Muscle of back (tissue), 11 donors: Measurements from ENCODE around the gene NPIPA8. TPM values are rescaled to one million over a fixed set of nuclear protein-coding genes. Genes with fewer than 3 reads are reported as not detected.
"Not testable (repeated sequence)": the region's sequence is repeated elsewhere in the genome, so short reads cannot be mapped to it uniquely, and the experiment has no call there.

Experiments
- DNase-seq, 3 donors: peaks; one replicate each; pipeline versions ENCODE4 v3.0.0 to v3.0.0-alpha.2; 2013
- polyA plus RNA-seq, 10 donors: library from polyadenylated mRNA; unstranded; fragments of 120-200 nt; gene quantifications; one replicate each; pipeline ENCODE4 v1.2.1, GENCODE V29; 2013; ENCODE audit not compliant: insufficient read length in 10 of 10

NPIPA8 gene
- polyA plus RNA-seq, 10 donors: 0.67 to 33.9 (median 1.8) TPM

DNA sequence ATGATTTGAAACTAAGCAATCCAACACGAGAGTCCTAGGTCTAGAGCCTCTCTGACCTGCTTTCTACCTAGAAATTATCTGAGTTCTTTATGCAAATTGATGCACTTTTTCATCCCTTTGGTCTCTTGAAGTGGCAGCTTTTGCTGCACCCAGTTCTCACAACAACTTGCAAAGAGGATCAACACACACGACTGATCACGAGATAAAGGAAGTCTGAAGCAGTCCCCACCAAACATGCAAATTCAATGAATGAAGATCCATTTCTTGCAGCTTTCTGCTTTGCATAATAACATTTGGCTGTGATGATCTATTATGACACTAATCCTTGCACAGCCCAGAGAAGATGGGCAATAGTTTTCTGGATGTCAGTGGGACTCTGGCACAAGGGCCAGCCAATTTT lies 56.2 kb downstream of the NPIPA8 start:
- not testable (repeated sequence) for DNase-seq

DNA sequence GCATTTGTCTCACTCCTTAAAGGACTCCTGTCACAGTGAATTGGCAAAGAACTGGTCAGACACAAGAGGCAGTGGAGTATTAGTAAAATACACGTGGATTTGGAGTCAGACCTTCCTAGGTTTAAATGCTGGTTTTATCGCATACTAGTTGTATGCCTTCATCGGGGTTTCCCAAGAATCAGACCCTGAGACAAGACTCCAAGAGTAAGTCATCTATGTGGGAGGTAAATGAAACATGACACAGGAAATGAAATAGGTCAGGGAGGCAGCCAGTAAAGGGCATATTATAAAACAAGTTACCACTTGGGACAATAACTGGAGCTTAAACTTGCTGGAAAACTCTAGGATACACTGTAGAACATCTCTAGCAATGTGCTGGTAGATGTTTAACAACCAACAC lies 59.8 kb downstream of the NPIPA8 start:
- not testable (repeated sequence) for DNase-seq

DNA sequence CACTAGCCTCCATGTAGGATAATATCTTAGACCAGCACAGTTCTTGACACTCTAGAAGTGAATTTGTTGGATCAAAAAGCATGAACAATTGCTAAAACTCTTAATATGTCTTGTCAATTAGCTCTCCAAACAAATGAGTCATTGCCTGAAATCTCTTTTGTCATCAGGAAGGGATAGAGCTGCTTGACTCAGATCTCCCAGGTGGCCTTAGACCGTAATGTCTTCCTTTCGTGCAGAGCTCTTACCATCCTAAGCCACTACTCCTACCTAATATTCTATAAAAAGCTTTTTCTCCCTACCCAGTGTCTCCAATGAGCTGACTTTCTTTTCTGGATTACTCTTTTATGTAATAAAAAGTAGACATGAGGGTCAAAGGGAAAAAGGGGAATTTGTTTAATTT lies 66.4 kb downstream of the NPIPA8 start:
- DNase-seq: not testable (repeated sequence)

Other genes starting within 250 kb of the NPIPA8 start
- 10 to 100 TPM; 29.4 to 95.6 (median 61.7) TPM for gene NOMO2, start 225.4 kb upstream of the NPIPA8 start, polyA plus RNA-seq